Dedifferentiated amniotic fluid mesenchymal stem cell (primary cell): ENCODE data around the gene NOS1.

Source experiments
- DNase-seq: peaks from one replicate; pipeline ENCODE4 v3.0.0-alpha.2; 2016; ENCODE audit errors: extremely low spot score

The NOS1 gene

DNA sequence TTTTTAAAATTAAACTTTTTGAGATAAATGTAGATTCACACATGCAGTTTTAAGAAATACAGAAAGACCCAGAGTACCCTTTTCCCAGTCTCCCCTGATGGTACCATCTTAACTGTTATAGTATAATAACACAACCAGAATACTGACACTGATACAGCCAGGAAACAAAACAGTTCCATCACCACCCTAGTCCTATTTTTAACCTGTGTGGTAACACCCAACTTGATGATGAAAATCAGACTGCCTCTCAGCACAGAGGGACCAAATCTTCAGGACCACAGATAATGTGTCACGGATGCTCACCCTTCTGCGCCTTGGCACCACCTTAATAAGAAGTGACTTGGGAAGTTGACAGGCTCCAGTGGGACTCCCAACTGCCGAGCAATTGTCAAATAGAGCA is 189.3 kb downstream of the NOS1 start:
- no peak for DNase-seq

DNA sequence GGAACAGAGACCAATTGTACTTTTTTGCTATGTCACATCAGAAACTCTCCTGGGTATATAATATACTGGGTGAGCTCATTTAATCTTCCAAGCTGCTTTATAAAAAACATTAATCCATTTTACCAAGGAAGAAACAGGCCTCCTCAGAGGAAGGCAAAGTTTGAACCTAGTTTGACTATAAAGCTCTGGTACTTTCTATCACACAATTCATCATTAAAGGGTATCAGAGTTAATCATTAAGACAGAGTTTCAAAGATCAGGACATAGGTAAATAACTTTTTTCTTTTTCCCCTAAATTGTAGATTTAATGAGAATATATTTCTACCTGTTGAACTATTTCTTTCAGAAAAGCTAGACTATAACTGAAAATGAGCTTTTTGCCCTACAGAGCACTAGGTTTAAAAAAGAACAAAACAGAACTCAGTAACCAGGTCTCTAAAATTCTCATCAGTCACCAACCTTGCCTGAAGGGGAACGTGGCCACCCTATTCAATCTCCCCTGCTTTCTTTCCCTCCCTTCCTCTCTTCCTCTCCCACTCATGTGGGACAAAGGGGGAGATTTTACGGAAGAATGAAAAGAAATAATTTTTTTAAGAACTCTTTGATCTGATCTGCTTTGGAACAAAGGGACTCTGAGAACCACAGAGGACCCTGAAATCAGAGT is 189.8 kb downstream of the NOS1 start:
- DNase-seq = no peak

DNA sequence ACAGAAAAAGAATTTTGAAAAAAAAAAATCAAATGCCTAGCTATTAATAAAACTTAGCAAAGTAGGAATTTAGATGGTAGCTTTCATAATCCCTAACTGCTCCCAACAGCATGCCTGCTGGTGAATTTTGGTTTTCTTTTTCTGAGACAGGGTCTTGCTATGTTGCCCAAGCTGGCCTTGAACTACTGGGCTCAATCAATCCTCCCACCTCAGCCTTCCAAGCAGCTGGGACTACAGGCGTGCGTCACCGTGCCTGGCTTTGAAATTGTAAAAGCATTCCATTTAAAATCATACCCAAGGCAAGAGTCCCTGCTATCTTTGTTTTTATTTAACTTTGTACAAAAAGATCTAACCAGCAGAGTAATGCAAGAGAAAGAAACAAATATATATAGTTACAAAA is 191.9 kb downstream of the NOS1 start:
- no peak for DNase-seq

DNA sequence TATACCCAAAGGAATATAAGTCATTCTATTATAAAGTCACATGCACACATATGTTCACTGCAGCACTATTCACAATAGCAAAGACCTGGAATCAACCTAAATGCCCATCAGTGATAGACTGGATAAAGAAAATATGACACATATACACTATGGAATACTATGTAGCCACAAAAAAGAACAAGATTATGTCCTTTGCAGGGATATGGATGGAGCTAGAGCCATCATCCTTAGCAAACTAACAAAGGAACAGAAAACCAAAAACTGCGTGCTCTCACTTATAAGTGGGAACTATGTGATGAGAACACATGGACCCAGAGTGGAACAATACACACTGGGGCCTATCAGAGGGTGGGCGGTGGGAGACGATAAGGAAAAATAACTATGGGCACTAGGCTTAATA is 192.4 kb downstream of the NOS1 start:
- DNase-seq = no peak

DNA sequence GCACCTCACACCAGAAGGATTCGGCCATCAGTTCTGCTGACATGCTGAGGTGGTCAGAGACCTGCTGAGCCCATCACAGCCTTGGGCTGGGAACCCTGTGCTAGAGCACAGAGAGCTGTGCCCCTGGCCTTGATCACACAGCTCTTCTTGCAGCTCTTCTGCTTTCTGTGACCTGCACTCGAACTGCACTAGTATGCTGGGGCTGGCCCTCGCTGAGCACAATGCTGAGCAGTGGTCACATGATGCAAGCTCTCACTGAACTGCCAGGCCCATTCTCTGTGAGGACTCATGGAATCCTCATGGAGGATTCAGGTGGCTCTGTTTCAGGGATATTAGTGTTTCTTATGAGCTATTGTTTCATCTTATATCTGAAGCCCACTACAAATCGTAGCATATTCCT is 193.7 kb downstream of the NOS1 start:
- no peak for DNase-seq

DNA sequence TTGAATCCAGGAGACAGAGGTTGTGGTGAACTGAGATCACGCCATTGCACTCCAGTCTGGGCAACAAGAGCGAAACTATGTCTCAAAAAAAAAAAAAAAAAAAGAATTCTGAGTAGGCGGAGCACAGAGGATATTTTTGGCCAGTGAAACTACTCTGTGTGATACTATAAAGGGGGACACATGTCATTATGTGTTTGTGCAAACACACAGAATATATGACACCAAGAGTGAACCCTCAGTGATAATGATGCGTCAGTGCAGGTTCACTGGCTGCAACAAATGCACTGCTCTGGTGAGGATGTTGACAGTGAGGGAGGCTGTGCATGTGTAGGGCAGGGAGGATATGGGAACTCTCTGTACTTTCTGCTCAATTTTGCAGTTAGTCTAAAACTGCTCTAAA is 195.3 kb downstream of the NOS1 start:
- no peak for DNase-seq

DNA sequence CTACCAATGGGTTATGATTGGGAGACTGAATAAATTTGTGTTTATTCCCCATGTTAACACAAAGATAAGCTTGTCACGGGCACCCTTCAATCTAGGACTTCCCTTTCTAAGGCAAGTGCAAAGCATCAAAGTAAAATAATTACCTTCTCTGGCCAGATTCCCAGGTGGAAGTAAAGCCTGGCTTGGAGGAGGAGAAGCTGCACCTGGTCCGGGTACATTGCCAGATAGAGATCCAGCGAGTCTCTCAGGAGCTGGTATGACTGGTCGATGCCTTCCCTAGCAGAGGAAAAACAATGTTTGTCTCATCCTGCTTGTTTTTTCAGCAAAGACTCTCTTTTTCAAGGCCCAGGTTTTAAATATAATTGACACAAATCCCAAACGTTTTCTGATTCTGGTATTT is 196.1 kb downstream of the NOS1 start:
- DNase-seq = no peak

DNA sequence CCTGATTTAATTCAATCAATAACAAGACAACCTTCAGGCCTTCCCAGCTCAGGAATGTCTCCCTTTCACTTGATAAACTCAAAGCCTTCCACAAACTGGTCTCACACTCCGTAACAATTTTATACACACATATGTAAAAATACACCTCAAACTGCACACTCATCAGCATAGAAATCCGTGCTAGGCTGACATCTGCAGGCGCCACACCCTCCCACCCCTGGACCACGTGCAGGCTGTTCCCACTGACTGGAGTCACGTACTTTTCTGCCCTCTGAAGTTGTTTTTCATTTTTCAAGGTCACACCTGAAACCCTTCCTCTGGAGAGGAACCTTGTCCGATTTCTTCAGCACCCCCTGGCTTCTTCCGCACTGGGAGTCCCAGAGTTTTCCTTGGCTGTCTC is 198.8 kb downstream of the NOS1 start:
- no peak for DNase-seq

DNA sequence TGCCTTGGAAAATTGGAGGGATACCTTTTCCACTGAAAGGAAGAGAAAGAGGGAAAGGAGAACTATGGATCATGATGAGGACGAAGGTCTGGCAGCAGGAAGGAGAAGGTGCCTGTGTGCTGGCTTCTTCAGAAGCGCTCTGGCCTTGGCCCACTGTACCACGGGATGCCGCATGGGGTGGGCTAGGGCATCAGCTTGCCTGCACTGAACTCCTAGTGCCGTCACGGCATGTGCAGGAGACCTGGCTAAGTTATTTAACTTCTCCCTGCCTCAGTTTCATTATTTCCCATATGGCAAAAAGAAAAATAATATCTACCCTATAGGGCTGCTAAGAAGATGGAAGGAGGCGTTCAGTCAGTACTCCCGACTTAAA is 199.3 kb downstream of the NOS1 start:
- DNase-seq = no peak

DNA sequence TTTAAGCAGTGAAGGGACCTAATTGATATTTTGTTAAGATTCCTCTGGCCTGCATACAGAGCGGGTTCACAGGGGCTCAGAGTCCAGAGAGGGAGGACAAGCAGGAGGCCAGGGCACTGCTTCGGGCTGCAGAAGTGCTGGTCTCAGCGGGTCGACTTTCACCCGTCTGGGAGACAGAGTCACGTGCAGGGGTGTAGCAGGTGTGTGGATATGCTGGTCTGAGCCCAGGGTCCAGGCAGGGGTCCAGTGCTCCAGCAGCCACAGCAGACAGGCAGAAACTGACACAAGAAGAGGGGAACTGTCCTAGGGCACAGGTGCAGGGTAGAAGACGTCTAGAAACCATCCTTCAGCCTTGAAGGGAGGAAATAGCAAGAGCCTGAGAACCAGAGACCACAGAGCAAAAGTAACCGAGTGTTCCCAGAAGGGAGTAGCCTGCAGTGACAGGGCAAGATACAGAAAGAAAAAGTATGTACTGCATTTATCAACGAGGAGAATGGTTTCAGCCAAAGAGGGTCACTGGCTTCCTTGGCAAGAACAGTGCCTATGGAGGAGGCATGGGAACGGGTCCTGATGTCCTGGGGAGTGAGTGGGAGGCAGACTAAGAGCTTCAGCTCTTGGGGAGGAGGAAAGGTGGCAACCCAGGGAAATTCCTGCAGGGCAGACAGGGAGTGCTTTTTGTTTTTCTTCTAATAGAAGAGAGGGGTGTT is 199.8 kb downstream of the NOS1 start:
- DNase-seq = no peak

DNA sequence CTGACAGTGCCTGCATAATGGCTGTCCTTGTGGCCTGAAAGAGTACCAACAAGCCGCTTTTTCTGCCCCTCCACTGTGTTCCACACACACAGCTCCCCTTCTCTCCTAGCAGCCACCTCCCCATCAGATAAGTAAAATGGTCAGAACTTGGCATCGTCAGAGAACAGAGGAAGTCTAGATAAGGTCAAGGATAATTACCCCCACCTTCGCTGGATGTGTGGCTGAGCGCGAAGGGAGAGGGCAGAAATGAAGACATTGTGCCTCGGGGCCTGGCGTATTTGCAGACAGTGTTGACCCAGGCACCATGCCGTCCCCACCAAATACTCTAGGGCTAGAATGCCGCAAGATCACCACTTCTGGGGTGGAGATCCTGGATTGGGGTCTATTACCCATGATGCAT is 201.8 kb downstream of the NOS1 start:
- no peak for DNase-seq

DNA sequence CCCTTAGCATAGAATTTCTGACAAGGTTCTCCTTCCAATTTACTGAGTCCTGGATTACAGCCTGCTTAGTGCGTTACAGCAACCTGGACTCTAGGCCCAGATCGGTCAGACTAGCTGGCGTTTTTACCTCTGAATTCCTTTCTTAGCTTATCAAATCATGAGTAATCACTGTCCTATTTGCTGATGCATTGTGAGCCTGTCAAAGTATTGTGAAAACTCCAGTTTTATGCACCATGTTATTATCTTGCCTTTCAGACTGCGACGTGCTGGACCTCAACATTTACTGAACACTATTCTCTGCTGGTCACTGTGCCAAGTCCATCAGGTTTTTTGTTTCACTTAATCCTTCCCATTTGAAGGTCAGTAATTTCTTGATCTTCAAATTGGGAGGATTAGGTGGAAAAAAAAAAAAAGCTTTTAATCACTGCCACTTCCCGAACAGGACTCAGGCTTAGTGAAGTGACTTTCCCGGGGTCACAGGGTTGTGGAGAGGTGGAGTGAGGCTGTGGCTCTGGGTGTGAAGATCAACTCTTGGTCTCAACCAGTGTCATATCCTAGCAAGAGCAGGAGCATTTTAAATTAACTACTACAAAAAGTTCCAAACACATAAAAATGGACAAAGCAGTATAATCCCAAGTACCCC is 202.4 kb downstream of the NOS1 start:
- DNase-seq = no peak
